ENCODE data around the gene HNF4A.
"Not testable (repeated sequence)": the region's sequence is repeated elsewhere in the genome, so short reads cannot be mapped to it uniquely, and the experiment has no call there.

The HNF4A gene

GRCh38 chr20:44326391-44327159, 28.9 kb upstream of the HNF4A start:
- Histone ChIP-seq H4K91ac (ENCODE audit: low read depth, low read length, poor library complexity) (no peak overlapping the region), H2BK15ac (ENCODE audit: low read length) (no peak overlapping the region), H3K9me3 (replicated peaks in 1 of 2; ENCODE audit: control insufficient read depth in 2 of 2, insufficient read depth in 1 of 2, low read depth in 1 of 2, low read length in 2 of 2) (no peaks in the 10 kb centered on the region), H2BK120ac (ENCODE audit: low read depth, low read length) (no peak overlapping the region), H3K18ac (ENCODE audit: low read length) (peak overlapping the region; percentile 84), H2BK12ac (ENCODE audit: low read length) (no peak overlapping the region), H3K23ac (ENCODE audit: low read depth, low read length, poor library complexity) (no peak overlapping the region), H2AFZ (ENCODE audit: low read length) (no peak overlapping the region), H3K4me3 (ENCODE audit: low read length in 2 of 2) (peak overlapping the region in 1 of 2 donors; percentile 30), H3K4ac (ENCODE audit: low read length) (no peak overlapping the region), H3K9ac (ENCODE audit: low read depth, low read length, poor library complexity) (no peak overlapping the region), H3K14ac (ENCODE audit: low read length) (peak overlapping the region; percentile 63), H3K27me3 (ENCODE audit: control insufficient read depth in 3 of 3, insufficient read depth in 3 of 3, low read depth in 1 of 3, low read length in 3 of 3) (peaks cover 0 to 11% (median 0%) of the 10 kb centered on the region in 3 experiments), H2AK5ac (ENCODE audit: low read depth, low read length) (no peak overlapping the region), H3K27ac (replicated peaks; ENCODE audit: low read length) (no peak overlapping the region), H3K4me2 (ENCODE audit: insufficient read depth, low read length, poor library complexity, severe bottlenecking) (peak overlapping the region; percentile 57), H3K36me3 (replicated peaks in 1 of 2; ENCODE audit: control insufficient read depth in 2 of 2, insufficient read depth in 2 of 2, low read length in 2 of 2) (no peaks in the 10 kb centered on the region), H3K79me1 (ENCODE audit: low read depth, low read length) (no peaks in the 10 kb centered on the region), H2BK5ac (ENCODE audit: low read length) (no peak overlapping the region), H4K8ac (ENCODE audit: low read depth, low read length) (no peak overlapping the region), H3K4me1 (ENCODE audit: control insufficient read depth in 2 of 2, insufficient read depth in 1 of 2, low read depth in 1 of 2, low read length in 2 of 2) (peaks cover 6% of the 10 kb centered on the region in 2 donors)
- no peak for DNase-seq (ENCODE audit: low spot score)
- no CpG with 5 or more reads among the region's 50 CpGs for WGBS, 2 donors (ENCODE audit: extremely low coverage in 2 of 2, insufficient read length in 2 of 2, insufficient replicate concordance in 1 of 2)

GRCh38 chr20:44327748-44328147, 27.8 kb upstream of the HNF4A start:
- not testable (repeated sequence) for H2BK120ac ChIP-seq (ENCODE audit: low read depth, low read length); DNase-seq (ENCODE audit: low spot score); H2AK5ac ChIP-seq (ENCODE audit: low read depth, low read length); H3K9me3 ChIP-seq (replicated peaks in 1 of 2; ENCODE audit: control insufficient read depth in 2 of 2, insufficient read depth in 1 of 2, low read depth in 1 of 2, low read length in 2 of 2); H3K79me1 ChIP-seq (ENCODE audit: low read depth, low read length); H3K9ac ChIP-seq (ENCODE audit: low read depth, low read length, poor library complexity); H4K91ac ChIP-seq (ENCODE audit: low read depth, low read length, poor library complexity); H2BK12ac ChIP-seq (ENCODE audit: low read length); H3K23ac ChIP-seq (ENCODE audit: low read depth, low read length, poor library complexity); H3K4me2 ChIP-seq (ENCODE audit: insufficient read depth, low read length, poor library complexity, severe bottlenecking); H3K36me3 ChIP-seq (replicated peaks in 1 of 2; ENCODE audit: control insufficient read depth in 2 of 2, insufficient read depth in 2 of 2, low read length in 2 of 2); H3K4me3 ChIP-seq (ENCODE audit: low read length in 2 of 2); H3K27ac ChIP-seq (replicated peaks; ENCODE audit: low read length); H2AFZ ChIP-seq (ENCODE audit: low read length); H3K18ac ChIP-seq (ENCODE audit: low read length); H2BK5ac ChIP-seq (ENCODE audit: low read length); H3K4me1 ChIP-seq (ENCODE audit: control insufficient read depth in 2 of 2, insufficient read depth in 1 of 2, low read depth in 1 of 2, low read length in 2 of 2); H2BK15ac ChIP-seq (ENCODE audit: low read length); H3K4ac ChIP-seq (ENCODE audit: low read length); H4K8ac ChIP-seq (ENCODE audit: low read depth, low read length); H3K14ac ChIP-seq (ENCODE audit: low read length)
- no CpG with 5 or more reads among the region's 7 CpGs for WGBS, 2 donors (ENCODE audit: extremely low coverage in 2 of 2, insufficient read length in 2 of 2, insufficient replicate concordance in 1 of 2)
- H3K27me3 ChIP-seq (ENCODE audit: control insufficient read depth in 3 of 3, insufficient read depth in 3 of 3, low read depth in 1 of 3, low read length in 3 of 3), result peaks cover 0 to 11% (median 0%) of the 10 kb centered on the region in 3 experiments

- WGBS, 2 donors (ENCODE audit: extremely low coverage in 2 of 2, insufficient read length in 2 of 2, insufficient replicate concordance in 1 of 2), result no CpG with 5 or more reads among the region's 4 CpGs
Observed at GRCh38 chr20:44328428-44328827, 27.1 kb upstream of the HNF4A start.

GRCh38 chr20:44331201-44331600, 24.3 kb upstream of the HNF4A start:
- H2BK120ac ChIP-seq (ENCODE audit: low read depth, low read length), result no peak overlapping the region
- no peak overlapping the region for H2BK5ac ChIP-seq (ENCODE audit: low read length)
- H3K23ac ChIP-seq (ENCODE audit: low read depth, low read length, poor library complexity), result no peak overlapping the region
- no peak overlapping the region for H3K27ac ChIP-seq (replicated peaks; ENCODE audit: low read length)
- H2BK12ac ChIP-seq (ENCODE audit: low read length), result no peak overlapping the region
- no peak overlapping the region for H3K4me3 ChIP-seq (ENCODE audit: low read length in 2 of 2)
- H3K9me3 ChIP-seq (replicated peaks in 1 of 2; ENCODE audit: control insufficient read depth in 2 of 2, insufficient read depth in 1 of 2, low read depth in 1 of 2, low read length in 2 of 2), result no peaks in the 10 kb centered on the region
- no peak overlapping the region for H2AK5ac ChIP-seq (ENCODE audit: low read depth, low read length)
- no peak overlapping the region for H3K4ac ChIP-seq (ENCODE audit: low read length)
- H3K4me2 ChIP-seq (ENCODE audit: insufficient read depth, low read length, poor library complexity, severe bottlenecking), result no peak overlapping the region
- no peak overlapping the region for H3K18ac ChIP-seq (ENCODE audit: low read length)
- no peak overlapping the region for H3K9ac ChIP-seq (ENCODE audit: low read depth, low read length, poor library complexity)
- no CpG with 5 or more reads among the region's 2 CpGs for WGBS, 2 donors (ENCODE audit: extremely low coverage in 2 of 2, insufficient read length in 2 of 2, insufficient replicate concordance in 1 of 2)
- H3K36me3 ChIP-seq (replicated peaks in 1 of 2; ENCODE audit: control insufficient read depth in 2 of 2, insufficient read depth in 2 of 2, low read length in 2 of 2), result no peaks in the 10 kb centered on the region
- peaks cover 0 to 19% (median 0%) of the 10 kb centered on the region in 3 experiments for H3K27me3 ChIP-seq (ENCODE audit: control insufficient read depth in 3 of 3, insufficient read depth in 3 of 3, low read depth in 1 of 3, low read length in 3 of 3)
- DNase-seq (ENCODE audit: low spot score), result no peak
- H2BK15ac ChIP-seq (ENCODE audit: low read length), result no peak overlapping the region
- H3K79me1 ChIP-seq (ENCODE audit: low read depth, low read length), result no peaks in the 10 kb centered on the region
- H3K14ac ChIP-seq (ENCODE audit: low read length), result no peak overlapping the region
- H4K91ac ChIP-seq (ENCODE audit: low read depth, low read length, poor library complexity), result no peak overlapping the region
- no peak overlapping the region for H4K8ac ChIP-seq (ENCODE audit: low read depth, low read length)
- H2AFZ ChIP-seq (ENCODE audit: low read length), result no peak overlapping the region
- peaks cover 0 to 3% of the 10 kb centered on the region in 2 donors for H3K4me1 ChIP-seq (ENCODE audit: control insufficient read depth in 2 of 2, insufficient read depth in 1 of 2, low read depth in 1 of 2, low read length in 2 of 2)

More at GRCh38 chr20:44328428-44328827, 27.1 kb upstream of the HNF4A start:
- Histone ChIP-seq H2AFZ (ENCODE audit: low read length) (no peak overlapping the region), H3K36me3 (replicated peaks in 1 of 2; ENCODE audit: control insufficient read depth in 2 of 2, insufficient read depth in 2 of 2, low read length in 2 of 2) (no peaks in the 10 kb centered on the region), H3K9ac (ENCODE audit: low read depth, low read length, poor library complexity) (no peak overlapping the region), H3K4me1 (ENCODE audit: control insufficient read depth in 2 of 2, insufficient read depth in 1 of 2, low read depth in 1 of 2, low read length in 2 of 2) (peaks cover 6% of the 10 kb centered on the region in 2 donors), H2BK12ac (ENCODE audit: low read length) (no peak overlapping the region), H3K4me3 (ENCODE audit: low read length in 2 of 2) (no peak overlapping the region), H2AK5ac (ENCODE audit: low read depth, low read length) (no peak overlapping the region), H2BK15ac (ENCODE audit: low read length) (no peak overlapping the region), H3K14ac (ENCODE audit: low read length) (no peak overlapping the region), H2BK120ac (ENCODE audit: low read depth, low read length) (no peak overlapping the region), H2BK5ac (ENCODE audit: low read length) (no peak overlapping the region), H3K27me3 (ENCODE audit: control insufficient read depth in 3 of 3, insufficient read depth in 3 of 3, low read depth in 1 of 3, low read length in 3 of 3) (peaks cover 0 to 11% (median 0%) of the 10 kb centered on the region in 3 experiments), H3K23ac (ENCODE audit: low read depth, low read length, poor library complexity) (no peak overlapping the region), H3K27ac (replicated peaks; ENCODE audit: low read length) (no peak overlapping the region), H4K8ac (ENCODE audit: low read depth, low read length) (no peak overlapping the region), H3K18ac (ENCODE audit: low read length) (no peak overlapping the region), H4K91ac (ENCODE audit: low read depth, low read length, poor library complexity) (no peak overlapping the region), H3K4me2 (ENCODE audit: insufficient read depth, low read length, poor library complexity, severe bottlenecking) (no peak overlapping the region), H3K79me1 (ENCODE audit: low read depth, low read length) (no peaks in the 10 kb centered on the region), H3K9me3 (replicated peaks in 1 of 2; ENCODE audit: control insufficient read depth in 2 of 2, insufficient read depth in 1 of 2, low read depth in 1 of 2, low read length in 2 of 2) (no peaks in the 10 kb centered on the region), H3K4ac (ENCODE audit: low read length) (no peak overlapping the region)
- DNase-seq (ENCODE audit: low spot score), result no peak

Measured in neuronal stem cell (in vitro differentiated cells).